ENCODE data around the gene SORCS2. TPM values are rescaled to one million over a fixed set of nuclear protein-coding genes. Genes with fewer than 3 reads are reported as not detected.

Gene SORCS2
- polyA plus RNA-seq, 3 donors, result 0.46 to 0.55 TPM; not detected in 1

DNA sequence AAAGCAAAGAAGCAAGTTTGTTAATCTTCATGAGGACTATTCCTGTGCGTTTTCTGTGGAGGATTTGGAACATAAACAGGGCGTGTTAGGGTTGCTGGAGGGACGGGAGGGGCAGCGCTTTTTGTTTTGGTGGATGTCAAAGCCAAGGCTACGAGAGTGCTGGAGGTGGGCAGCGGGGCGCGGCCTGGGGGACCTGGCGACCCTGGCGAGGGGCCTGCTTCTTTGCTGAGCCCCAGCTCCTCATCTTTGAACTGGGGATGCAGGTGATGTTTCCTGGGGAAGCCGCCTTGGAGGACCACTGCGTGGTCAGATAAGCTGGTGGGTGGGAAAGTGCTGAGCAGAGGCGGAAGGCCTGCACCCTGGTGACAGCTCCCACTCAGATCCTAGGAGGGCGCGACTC, 55.2 kb downstream of the SORCS2 start:
- Histone ChIP-seq H2AFZ (ENCODE audit: insufficient read depth, low read depth, low read length, poor library complexity, severe bottlenecking) (no peak overlapping the region), H3K79me2 (ENCODE audit: insufficient read depth, low read length) (no peaks in the 10 kb centered on the region), H4K20me1 (ENCODE audit: insufficient read depth, low read length) (no peaks in the 10 kb centered on the region), H3K36me3 (replicated peaks in 1 of 2; ENCODE audit: control insufficient read depth in 1 of 2, insufficient read depth in 2 of 2, low read length in 2 of 2) (no peaks in the 10 kb centered on the region), H3K4me3 (replicated peaks in 1 of 3; ENCODE audit: low read depth in 2 of 3, low read length in 3 of 3) (no peak overlapping the region), H3K4me2 (replicated peaks; ENCODE audit: extremely low read depth, low read length, poor library complexity, severe bottlenecking) (no peak overlapping the region), H3K9ac (ENCODE audit: insufficient read depth, low read length, poor library complexity, severe bottlenecking) (no peak overlapping the region), H3K9me3 (replicated peaks in 1 of 2; ENCODE audit: control insufficient read depth in 1 of 2, insufficient read depth in 1 of 2, low read length in 2 of 2) (peaks cover 0 to 3% of the 10 kb centered on the region in 2 donors), H3K4me1 (ENCODE audit: control insufficient read depth in 1 of 2, insufficient read depth in 2 of 2, low read length in 2 of 2) (no peaks in the 10 kb centered on the region), H3K27me3 (ENCODE audit: control insufficient read depth in 2 of 2, insufficient read depth in 2 of 2, low read length in 2 of 2) (no peaks in the 10 kb centered on the region), H3K27ac (ENCODE audit: low read depth in 1 of 2, low read length in 2 of 2) (no peak overlapping the region)
- TF ChIP-seq, protein P1, sequence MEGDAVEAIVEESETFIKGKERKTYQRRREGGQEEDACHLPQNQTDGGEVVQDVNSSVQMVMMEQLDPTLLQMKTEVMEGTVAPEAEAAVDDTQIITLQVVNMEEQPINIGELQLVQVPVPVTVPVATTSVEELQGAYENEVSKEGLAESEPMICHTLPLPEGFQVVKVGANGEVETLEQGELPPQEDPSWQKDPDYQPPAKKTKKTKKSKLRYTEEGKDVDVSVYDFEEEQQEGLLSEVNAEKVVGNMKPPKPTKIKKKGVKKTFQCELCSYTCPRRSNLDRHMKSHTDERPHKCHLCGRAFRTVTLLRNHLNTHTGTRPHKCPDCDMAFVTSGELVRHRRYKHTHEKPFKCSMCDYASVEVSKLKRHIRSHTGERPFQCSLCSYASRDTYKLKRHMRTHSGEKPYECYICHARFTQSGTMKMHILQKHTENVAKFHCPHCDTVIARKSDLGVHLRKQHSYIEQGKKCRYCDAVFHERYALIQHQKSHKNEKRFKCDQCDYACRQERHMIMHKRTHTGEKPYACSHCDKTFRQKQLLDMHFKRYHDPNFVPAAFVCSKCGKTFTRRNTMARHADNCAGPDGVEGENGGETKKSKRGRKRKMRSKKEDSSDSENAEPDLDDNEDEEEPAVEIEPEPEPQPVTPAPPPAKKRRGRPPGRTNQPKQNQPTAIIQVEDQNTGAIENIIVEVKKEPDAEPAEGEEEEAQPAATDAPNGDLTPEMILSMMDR (IDR thresholded peaks at IDR 0.05), result no peak
- Mint-ChIP-seq H3K36me3 (no peaks in the 10 kb centered on the region), H3K4me1 (no peaks in the 10 kb centered on the region), H3K27ac (no peak overlapping the region), H3K27me3 (ENCODE audit: low read depth in 3 of 3) (peaks cover 6 to 12% (median 7%) of the 10 kb centered on the region in 3 donors), H3K9me3 (peaks cover 2 to 9% (median 7%) of the 10 kb centered on the region in 7 donors), H3K4me3 (no peak overlapping the region)
- 89% methylated on average over 11 of the region's 15 CpGs for WGBS (ENCODE audit: insufficient coverage)
- DNase-seq, result no peak
- intact Hi-C loops (cut with micrococcal nuclease), result no loop called here

DNA sequence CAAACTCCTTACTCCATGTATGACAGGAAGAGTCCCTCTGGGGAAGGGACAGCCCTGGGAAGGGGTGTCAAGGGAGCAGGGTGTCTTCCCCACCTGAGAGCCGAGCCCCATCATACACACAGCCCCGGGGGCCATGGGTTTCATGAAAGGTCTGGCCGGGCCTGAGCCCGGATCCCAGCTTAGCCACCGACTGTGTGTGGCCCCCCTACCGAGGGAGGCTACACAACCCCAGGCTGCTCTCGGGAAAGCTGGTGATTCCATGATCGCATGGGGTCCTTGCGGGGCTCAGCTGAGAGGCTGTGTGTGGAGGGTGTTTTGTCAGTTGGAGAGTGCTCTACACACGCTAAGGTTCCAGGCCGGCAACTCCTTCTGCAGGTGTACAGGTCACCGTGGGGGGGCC, 55.6 kb downstream of the SORCS2 start:
- Histone ChIP-seq H3K4me1 (ENCODE audit: control insufficient read depth in 1 of 2, insufficient read depth in 2 of 2, low read length in 2 of 2) (no peaks in the 10 kb centered on the region), H4K20me1 (ENCODE audit: insufficient read depth, low read length) (no peaks in the 10 kb centered on the region), H3K36me3 (replicated peaks in 1 of 2; ENCODE audit: control insufficient read depth in 1 of 2, insufficient read depth in 2 of 2, low read length in 2 of 2) (no peaks in the 10 kb centered on the region), H3K4me3 (replicated peaks in 1 of 3; ENCODE audit: low read depth in 2 of 3, low read length in 3 of 3) (no peak overlapping the region), H3K9me3 (replicated peaks in 1 of 2; ENCODE audit: control insufficient read depth in 1 of 2, insufficient read depth in 1 of 2, low read length in 2 of 2) (peaks cover 0 to 3% of the 10 kb centered on the region in 2 donors), H3K27me3 (ENCODE audit: control insufficient read depth in 2 of 2, insufficient read depth in 2 of 2, low read length in 2 of 2) (no peaks in the 10 kb centered on the region), H3K27ac (ENCODE audit: low read depth in 1 of 2, low read length in 2 of 2) (no peak overlapping the region), H2AFZ (ENCODE audit: insufficient read depth, low read depth, low read length, poor library complexity, severe bottlenecking) (no peak overlapping the region), H3K9ac (ENCODE audit: insufficient read depth, low read length, poor library complexity, severe bottlenecking) (no peak overlapping the region), H3K79me2 (ENCODE audit: insufficient read depth, low read length) (no peaks in the 10 kb centered on the region), H3K4me2 (replicated peaks; ENCODE audit: extremely low read depth, low read length, poor library complexity, severe bottlenecking) (no peak overlapping the region)
- H3K4me1 Mint-ChIP-seq, result no peaks in the 10 kb centered on the region
- H3K4me3 Mint-ChIP-seq, result no peak overlapping the region
- H3K27me3 Mint-ChIP-seq (ENCODE audit: low read depth in 3 of 3), result peaks cover 7 to 14% (median 8%) of the 10 kb centered on the region in 3 donors
- intact Hi-C loops (cut with micrococcal nuclease), result no loop called here
- TF ChIP-seq, protein P1 (IDR thresholded peaks at IDR 0.05), result no peak
- 90% methylated on average over 7 of the region's 12 CpGs for WGBS (ENCODE audit: insufficient coverage)
- no peak for DNase-seq
- H3K36me3 Mint-ChIP-seq, result no peaks in the 10 kb centered on the region
- H3K9me3 Mint-ChIP-seq, result peaks cover 2 to 9% (median 7%) of the 10 kb centered on the region in 7 donors
- no peak overlapping the region for H3K27ac Mint-ChIP-seq

Data from CD14-positive monocyte (primary cell).